GM12874 (cell line): ENCODE data around the gene SLC36A1.

Experiments
- TF ChIP-seq, protein P1 (sequence below): IDR thresholded peaks from 2 replicates; pipeline ENCODE4 v1.5.1; 2011; ENCODE audit warnings: low read depth, mild to moderate bottlenecking, control low read depth, low read length, moderate library complexity; ENCODE audit not compliant: insufficient read depth

Gene SLC36A1

GRCh38 chr5:151447174-151448037, at the start of gene SLC36A1:
Gene SLC36A1 (plus strand): TSS chr5:151447603. CDS start chr5:151458793, 11,190 bp downstream.
- TF ChIP-seq, protein P1, sequence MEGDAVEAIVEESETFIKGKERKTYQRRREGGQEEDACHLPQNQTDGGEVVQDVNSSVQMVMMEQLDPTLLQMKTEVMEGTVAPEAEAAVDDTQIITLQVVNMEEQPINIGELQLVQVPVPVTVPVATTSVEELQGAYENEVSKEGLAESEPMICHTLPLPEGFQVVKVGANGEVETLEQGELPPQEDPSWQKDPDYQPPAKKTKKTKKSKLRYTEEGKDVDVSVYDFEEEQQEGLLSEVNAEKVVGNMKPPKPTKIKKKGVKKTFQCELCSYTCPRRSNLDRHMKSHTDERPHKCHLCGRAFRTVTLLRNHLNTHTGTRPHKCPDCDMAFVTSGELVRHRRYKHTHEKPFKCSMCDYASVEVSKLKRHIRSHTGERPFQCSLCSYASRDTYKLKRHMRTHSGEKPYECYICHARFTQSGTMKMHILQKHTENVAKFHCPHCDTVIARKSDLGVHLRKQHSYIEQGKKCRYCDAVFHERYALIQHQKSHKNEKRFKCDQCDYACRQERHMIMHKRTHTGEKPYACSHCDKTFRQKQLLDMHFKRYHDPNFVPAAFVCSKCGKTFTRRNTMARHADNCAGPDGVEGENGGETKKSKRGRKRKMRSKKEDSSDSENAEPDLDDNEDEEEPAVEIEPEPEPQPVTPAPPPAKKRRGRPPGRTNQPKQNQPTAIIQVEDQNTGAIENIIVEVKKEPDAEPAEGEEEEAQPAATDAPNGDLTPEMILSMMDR = peak; percentile 91

DNA sequence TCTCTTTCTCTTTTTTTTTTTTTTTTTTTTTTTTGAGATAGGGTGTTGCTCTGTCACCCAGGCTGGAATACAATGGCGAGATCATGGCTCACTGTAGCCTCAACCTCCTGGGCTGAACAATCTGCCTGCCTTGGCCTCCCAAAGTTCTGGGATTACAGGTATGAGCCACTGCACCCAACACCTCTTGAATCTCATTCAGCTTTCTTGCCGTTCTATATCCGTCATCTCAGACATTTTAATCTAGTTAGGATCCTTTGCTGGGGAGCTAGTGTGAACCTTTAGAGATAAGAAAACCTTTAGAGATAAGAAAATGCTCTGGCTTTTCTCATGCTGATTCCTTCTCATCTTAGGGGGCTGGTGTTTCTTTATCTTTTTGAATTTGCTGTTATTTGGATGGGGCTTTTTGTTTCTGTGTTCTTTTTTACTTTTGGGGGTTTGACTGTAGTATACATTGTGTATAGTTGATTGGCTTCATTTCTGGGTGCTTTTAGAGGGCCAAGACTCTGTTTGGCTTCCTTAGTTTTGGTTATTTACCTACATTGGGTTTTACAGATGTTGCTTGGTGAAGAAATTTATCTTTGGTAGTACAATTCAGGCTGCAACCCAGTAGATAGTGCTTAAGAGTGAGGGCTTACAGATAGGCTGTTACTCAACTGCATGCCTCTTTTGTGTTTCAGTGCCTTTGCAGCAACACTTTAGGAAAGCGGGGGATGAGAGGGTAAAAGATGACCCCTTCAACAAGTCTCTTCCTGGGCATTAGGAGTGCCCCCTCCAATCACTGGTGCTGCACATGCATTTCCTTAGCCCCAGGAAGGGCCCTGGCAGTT, 41.9 kb upstream of the SLC36A1 start:
- TF ChIP-seq, protein P1 = no peak

GRCh38 chr5:151406322-151406947, 41.0 kb upstream of the SLC36A1 start:
- TF ChIP-seq, protein P1 = peak; percentile 50

DNA sequence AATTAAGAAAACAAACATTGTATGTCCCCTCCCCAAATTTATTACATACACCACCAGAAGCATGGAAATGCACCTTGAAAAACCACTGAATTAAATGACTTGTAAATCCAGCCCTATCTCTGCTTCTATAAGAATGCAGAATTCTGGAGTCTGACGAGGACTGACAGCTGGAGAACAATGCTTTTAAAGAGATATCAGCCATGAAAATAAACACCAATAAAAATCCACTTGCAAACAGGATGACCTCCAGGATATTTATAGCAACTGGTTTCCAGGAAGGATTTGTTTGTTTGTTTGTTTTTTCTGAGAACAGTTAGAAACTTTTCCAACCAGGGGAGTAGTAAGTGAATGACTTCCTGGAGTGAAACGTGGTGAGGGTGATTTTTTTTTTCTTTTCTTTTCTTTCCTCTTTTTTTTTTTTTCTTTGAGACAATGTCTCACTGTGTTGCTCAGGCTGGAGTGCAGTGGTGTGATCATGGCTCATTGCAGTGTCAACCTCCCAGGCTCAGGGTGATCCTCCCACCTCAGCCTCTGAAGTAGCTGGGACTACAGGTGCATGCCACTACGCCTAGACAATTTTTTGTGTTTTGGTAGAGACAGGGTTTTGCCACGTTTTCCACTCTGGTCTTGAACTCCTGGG, 38.7 kb upstream of the SLC36A1 start:
- TF ChIP-seq, protein P1 = no peak

GRCh38 chr5:151413800-151414199, 33.6 kb upstream of the SLC36A1 start:
- TF ChIP-seq, protein P1 = no peak

DNA sequence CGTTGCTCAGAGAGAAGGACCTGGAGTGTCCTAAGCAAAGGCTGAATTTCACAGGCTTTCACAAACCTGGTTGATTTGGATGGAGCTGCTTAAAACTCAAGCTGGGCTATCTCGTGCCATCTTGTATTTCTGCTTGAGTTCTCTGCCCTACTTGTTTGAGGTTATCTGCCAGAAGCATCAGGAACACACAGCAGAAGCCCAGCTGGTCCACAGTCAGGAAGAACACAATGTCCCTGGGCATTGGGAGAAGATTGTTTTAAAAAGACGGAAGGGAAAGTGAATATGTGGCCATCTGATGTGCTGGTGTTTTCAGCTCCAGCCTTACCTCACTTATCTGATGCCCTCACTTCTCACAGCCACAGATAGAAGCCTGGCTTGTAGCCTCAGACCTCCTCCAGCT, 32.9 kb upstream of the SLC36A1 start:
- TF ChIP-seq, protein P1 = no peak
